GM19351 (cell line): Measurements from ENCODE around the gene SRPK3.
"Not testable (repeated sequence)": the region's sequence is repeated elsewhere in the genome, so short reads cannot be mapped to it uniquely, and the experiment has no call there.

Source experiments
- ATAC-seq: cut with Tn5 transposase; IDR thresholded peaks from one replicate; pipeline ENCODE4 v1.9.1; 2021; ENCODE audit warnings: mild to moderate bottlenecking, moderate library complexity; ENCODE audit not compliant: unreplicated experiment

The SRPK3 gene, protein sequence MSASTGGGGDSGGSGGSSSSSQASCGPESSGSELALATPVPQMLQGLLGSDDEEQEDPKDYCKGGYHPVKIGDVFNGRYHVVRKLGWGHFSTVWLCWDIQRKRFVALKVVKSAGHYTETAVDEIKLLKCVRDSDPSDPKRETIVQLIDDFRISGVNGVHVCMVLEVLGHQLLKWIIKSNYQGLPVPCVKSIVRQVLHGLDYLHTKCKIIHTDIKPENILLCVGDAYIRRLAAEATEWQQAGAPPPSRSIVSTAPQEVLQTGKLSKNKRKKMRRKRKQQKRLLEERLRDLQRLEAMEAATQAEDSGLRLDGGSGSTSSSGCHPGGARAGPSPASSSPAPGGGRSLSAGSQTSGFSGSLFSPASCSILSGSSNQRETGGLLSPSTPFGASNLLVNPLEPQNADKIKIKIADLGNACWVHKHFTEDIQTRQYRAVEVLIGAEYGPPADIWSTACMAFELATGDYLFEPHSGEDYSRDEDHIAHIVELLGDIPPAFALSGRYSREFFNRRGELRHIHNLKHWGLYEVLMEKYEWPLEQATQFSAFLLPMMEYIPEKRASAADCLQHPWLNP

GRCh38 chrX:153780678-153781427, at the start of gene SRPK3:
Gene SRPK3, plus strand, starts transcription at chrX:153781041. Its CDS starts 46 bp downstream, at chrX:153781087.
- no peak for ATAC-seq

DNA sequence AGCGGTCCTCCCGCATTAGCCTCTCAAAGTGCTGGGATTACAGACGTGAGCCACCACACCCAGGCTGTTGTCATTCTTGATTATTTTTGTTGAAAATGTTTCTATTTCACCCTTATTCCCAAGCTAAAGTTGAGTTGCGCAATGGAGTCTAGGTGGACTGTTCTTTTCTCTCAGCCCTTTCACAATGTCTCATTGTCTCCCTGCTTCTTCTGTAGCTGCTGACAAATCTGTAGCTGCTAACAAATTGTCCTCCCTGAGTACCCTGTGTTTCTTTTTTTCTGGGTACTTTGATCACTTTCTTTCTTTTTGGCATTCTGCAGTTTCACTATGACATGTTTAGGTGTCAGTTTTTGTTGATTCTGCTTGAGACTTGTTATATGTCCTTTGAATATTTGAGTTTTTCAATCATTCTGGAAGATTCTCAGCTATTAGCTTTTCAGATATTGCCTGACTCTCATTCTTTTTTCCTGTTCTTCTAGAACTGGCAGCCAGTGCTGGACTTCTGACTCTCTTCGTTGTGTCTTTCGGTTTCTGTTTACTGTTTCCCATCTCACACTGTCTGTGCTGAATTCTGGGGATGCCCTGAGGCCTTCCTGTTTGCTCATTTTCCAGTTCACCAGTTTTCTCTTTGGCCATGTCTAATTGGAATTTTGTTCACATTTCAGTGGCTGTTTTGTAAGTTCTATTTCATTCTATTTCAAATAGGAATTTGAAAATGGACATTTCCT, 49.6 kb upstream of the SRPK3 start:
- ATAC-seq, result no peak

GRCh38 chrX:153731845-153732215, 49.0 kb upstream of the SRPK3 start:
- no peak for ATAC-seq

GRCh38 chrX:153732401-153732800, 48.4 kb upstream of the SRPK3 start:
- ATAC-seq, result no peak

DNA sequence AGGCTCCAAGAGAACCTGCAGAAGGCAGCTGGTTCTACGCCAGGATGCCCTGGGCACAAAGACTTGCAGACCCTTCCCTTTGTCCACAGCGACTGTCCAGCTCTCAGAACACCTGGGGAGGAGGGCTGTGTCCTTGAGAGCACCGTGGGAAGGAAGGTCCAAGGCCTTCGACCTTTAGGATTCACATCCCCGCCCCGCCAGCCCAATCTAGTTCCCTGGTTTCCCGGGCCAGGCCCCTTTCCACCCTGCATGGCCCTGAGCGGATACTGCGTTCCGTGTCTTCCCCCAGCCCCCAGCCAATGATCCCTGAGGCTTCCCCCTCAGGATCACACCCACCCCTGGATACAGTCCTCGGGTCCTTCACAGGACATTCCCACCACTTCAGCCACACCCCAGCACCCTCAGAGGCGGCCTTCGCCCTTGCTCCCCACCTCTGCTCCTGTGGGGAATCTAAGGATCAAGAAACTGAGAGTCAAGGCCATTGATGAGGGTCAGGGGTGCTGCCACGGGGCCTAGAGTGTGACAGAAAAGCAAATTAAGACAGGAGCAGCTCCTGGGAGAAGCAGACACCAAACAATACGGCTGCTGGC, 47.1 kb upstream of the SRPK3 start:
- no peak for ATAC-seq

GRCh38 chrX:153734871-153735270, 46.0 kb upstream of the SRPK3 start:
- no peak for ATAC-seq

GRCh38 chrX:153735274-153735673, 45.6 kb upstream of the SRPK3 start:
- ATAC-seq, result peak; percentile 75

DNA sequence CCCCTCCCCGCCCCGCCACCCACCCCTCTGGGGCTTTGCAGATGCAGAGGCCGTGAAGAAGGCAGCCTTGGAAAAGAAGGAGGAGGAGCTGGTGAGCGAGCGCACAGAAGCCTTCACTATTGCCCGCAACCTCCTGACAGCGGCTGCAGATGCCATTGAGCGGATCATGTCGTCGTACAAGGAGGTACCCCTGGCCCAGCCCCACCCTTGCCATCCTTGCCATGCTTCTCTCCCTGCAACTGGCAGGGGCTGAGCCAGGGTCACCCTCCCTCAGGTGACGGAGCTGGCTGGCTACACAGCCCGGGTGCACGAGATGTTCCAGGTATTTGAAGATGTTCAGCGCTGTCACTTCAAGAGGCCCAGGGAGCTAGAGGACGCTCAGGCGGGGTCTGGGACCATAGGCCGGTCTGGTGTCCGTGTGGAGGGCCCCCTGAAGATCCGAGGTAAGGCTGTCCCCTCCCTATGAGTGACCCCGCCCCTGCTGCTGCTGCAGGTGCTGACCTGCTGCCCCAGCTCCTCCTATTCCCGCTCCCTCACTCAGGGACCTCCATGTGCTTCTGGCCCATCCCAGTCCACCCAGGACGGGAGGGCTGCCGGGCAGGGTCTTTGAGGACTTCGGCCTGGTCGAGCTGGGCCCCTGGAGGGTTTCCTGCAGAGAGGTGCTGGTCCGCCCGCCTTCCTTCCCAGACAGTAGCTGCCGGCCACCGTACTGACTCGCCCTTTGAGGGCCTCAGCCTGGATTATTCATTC, 44.6 kb upstream of the SRPK3 start:
- ATAC-seq, result no peak

DNA sequence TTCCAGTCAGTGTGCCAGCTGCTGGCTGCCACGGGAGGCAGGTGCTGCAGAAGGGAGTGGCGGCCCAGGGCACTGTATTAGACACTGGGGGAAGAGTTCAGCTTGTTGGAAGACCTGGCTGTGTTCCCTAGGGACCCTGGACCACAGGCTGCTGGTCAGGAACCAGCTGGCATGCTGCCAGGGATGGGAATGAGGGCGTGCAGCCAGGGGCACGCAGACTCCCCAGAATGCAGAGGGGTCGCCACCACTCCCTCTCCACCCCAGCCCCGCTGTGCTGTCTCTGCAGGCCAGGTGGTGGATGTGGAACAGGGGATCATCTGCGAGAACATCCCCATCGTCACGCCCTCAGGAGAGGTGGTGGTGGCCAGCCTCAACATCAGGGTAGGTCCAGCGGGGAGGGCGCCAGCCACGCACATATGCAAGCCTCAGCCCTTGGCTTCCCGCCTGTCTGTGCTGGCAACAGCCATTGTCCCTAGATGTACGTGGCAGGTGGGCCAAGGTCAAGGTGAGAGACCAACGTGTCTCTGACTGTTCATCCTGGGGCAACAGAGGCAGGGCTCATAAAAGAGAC, 43.9 kb upstream of the SRPK3 start:
- ATAC-seq, result no peak

DNA sequence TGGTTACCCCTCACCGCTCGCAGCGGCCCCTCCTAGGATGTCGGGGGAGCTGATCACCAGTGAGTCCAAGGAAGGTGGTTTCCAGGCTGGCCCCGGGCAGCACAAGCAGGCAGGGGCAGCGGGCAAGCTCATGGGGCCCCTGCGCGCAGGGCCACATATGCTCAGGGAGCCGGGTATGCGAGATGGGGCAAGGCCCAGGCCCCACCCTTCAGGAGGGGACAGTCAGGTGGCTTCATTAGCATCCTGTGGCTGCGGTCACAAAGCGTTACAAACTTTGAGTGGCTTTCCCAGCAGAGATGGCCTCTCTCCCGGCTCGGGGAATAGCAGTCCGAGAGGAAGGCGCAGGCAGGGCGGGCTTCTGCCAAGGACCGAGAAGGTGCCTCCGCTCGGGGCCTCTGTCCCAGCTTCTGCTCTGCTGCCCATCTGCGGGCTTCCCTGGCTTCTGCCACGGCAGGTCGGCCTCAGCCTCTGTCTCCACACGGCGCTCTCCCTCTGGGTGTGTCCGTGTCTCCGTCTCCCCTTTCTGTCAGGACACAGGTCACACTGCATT, 42.7 kb upstream of the SRPK3 start:
- ATAC-seq, result no peak

GRCh38 chrX:153739754-153740486, 40.9 kb upstream of the SRPK3 start:
- ATAC-seq, result no peak

- ATAC-seq, result no peak
Measured at GRCh38 chrX:153740631-153741222, 40.1 kb upstream of the SRPK3 start.

DNA sequence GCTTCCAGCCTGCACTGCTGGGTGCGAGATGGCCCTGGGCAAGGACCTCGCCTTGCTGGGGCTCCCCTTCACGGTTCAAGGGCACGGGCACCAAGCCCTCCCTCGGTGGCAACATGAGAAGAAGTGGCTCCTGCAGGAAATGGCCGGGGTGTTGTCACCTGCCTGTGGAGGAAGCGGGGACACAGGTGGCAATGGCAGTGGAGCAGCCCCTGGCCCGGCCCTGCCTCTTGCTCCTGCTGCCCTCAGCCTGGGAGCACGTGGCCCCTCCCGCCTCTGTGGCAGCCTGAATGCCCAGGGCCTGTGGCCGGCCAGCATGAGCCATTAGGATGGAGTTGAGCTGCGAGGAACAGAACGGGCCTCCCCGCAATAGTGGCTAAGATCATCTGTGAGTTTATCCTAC, 39.4 kb upstream of the SRPK3 start:
- no peak for ATAC-seq

DNA sequence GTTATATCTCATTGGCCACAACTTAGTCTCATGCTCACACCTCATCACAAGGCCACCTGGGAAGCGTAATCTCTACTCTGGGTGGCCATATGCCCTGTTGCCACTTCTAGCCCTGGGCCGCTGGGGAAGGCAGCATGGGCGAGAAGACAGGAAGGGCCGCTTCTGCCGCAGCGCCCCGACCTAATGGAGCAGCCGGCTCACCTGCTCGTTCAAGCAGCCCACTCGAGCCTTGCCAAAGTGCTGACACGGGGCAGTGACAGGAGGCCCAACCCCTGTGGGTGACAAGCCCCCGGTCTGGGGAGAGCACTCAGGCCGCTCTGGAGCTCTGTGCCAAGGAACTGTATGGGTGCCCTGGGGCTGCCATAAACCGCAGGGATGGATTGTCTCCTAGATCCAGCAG, 38.7 kb upstream of the SRPK3 start:
- ATAC-seq, result not testable (repeated sequence)

DNA sequence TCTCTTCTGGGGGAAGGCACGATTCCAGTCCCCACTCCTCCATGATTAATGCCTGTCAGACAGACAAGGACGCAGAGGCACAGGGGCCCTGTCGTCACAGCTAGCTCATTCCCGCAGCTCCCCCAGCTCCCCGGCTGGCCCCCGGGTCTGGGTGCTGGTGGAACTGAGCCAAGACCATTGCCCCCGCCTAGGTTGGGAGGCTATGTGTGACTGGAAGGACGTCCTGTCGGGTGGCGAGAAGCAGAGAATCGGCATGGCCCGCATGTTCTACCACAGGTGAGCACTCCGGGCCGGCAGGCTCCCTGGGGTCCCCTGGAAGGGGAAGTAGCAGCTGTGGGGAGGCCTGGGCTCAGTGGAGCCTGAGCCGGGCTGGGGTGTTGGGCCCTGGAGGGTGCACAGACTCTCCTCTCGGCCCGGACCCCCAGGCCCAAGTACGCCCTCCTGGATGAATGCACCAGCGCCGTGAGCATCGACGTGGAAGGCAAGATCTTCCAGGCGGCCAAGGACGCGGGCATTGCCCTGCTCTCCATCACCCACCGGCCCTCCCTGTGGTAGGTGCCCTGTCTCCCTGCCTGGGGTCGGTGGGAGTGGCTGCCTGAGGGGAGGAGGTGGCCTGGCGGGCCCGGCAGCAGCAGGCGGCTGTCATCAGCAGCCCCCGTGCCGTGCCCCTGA, 37.9 kb upstream of the SRPK3 start:
- not testable (repeated sequence) for ATAC-seq

GRCh38 chrX:153743468-153744209, 37.2 kb upstream of the SRPK3 start:
- not testable (repeated sequence) for ATAC-seq
